ENCODE results near the gene AIG1. TPM values are rescaled to one million over a fixed set of nuclear protein-coding genes. Genes with fewer than 3 reads are reported as not detected.

Gene AIG1
- 48.4 TPM for total RNA-seq

GRCh38 chr6:143060806-143061596, at the start of gene AIG1:
Gene AIG1, plus strand, starts transcription at chr6:143060889. Its CDS starts 37 bp downstream, at chr6:143060926.

Other genes with a start within 250 kb of the AIG1 start
- gene HIVEP2, start 115.7 kb upstream of the AIG1 start, total RNA-seq, result 77.0 TPM